GM12878 (cell line): ENCODE results near the gene PAX9. TPM values are rescaled to one million over a fixed set of nuclear protein-coding genes. Genes with fewer than 3 reads are reported as not detected.

Experiments
- ATAC-seq: fragments of 200-7000 bp; cut with Tn5 transposase; 3 replicates; pipeline ENCODE4 v1.9.1; 2020; ENCODE audit warnings: mild to moderate bottlenecking, moderate library complexity
- BruUV-seq: library from RNA; stranded (reverse); fragments of 400-500 nt; replicated peaks from 2 replicates; lab custom pipeline; 2021; lab: Mats Ljungman, UMichigan
- CTCF ChIA-PET: fragments of 300-600 bp; sonication (Branson Sonifier 250); formaldehyde crosslinking; extraction: SDS; loops from one replicate; lab custom pipeline; 2021; ENCODE audit warnings: inconsistent platforms; lab: Yijun Ruan, JAX
- POLR2A ChIA-PET: fragments of 350-600 bp; formaldehyde crosslinking; extraction: SDS; loops from one replicate; lab custom pipeline; 2021; ENCODE audit warnings: inconsistent platforms; lab: Charles Lee
- RAD21 ChIA-PET: fragments of 300-600 bp; sonication (Branson Sonifier 250); formaldehyde crosslinking; loops from one replicate; lab custom pipeline; 2023; ENCODE audit warnings: antibody characterized with exemption; ENCODE audit not compliant: unreplicated experiment; lab: Charles Lee
- SMC1A ChIA-PET: fragments of 300-600 bp; sonication (Branson Sonifier 250); formaldehyde crosslinking; loops from one replicate; lab custom pipeline; 2023; ENCODE audit not compliant: unreplicated experiment, uncharacterized antibody; lab: Charles Lee
- DNase-seq: peaks from one replicate; pipeline ENCODE4 v3.0.0-alpha.2; 2011; ENCODE audit warnings: low read depth, low spot score
- FAIRE-seq: peaks from 3 replicates; lab custom pipeline; 2011; peaks lifted over from hg19 to GRCh38; lab: Jason Lieb, UNC
- H2AFZ ChIP-seq: 2 replicates; pipeline ENCODE4 v1.6.0; 2011; ENCODE audit warnings: low read depth, low read length, control low read depth; ENCODE audit not compliant: control insufficient read depth
- H3K27ac ChIP-seq: 2 replicates; pipeline ENCODE4 v1.5.1; 2011; ENCODE audit warnings: control low read depth; ENCODE audit not compliant: control insufficient read depth, insufficient read depth
- H3K27me3 ChIP-seq, 2 experiments: replicated peaks in 1 of 2; 2 replicates each; pipeline versions ENCODE4 v1.6.0 to v1.6.1; 2011; ENCODE audit warnings: low read length in 1 of 2; ENCODE audit not compliant: control insufficient read depth in 2 of 2, insufficient read depth in 2 of 2
- H3K36me3 ChIP-seq, 2 experiments: 2 replicates each; pipeline ENCODE4 v1.5.1; 2011; ENCODE audit warnings: low read length in 1 of 2; ENCODE audit not compliant: control insufficient read depth in 2 of 2, insufficient read depth in 2 of 2
- H3K4me1 ChIP-seq: 2 replicates; pipeline ENCODE4 v1.6.1; 2011; ENCODE audit warnings: mild to moderate bottlenecking, low read length, moderate library complexity, mixed read lengths; ENCODE audit not compliant: control insufficient read depth, insufficient read depth
- H3K4me2 ChIP-seq: 2 replicates; pipeline ENCODE4 v1.6.0; 2011; ENCODE audit warnings: control low read depth; ENCODE audit not compliant: control insufficient read depth, insufficient read depth
- H3K4me3 ChIP-seq: fragments of 200-600 bp; sonication (generic); 2 replicates; pipeline ENCODE4 v1.5.1; 2016
- H3K79me2 ChIP-seq: 2 replicates; pipeline ENCODE4 v1.6.0; 2011; ENCODE audit warnings: low read length; ENCODE audit not compliant: control insufficient read depth, insufficient read depth
- H3K9ac ChIP-seq: 2 replicates; pipeline ENCODE4 v1.8.0; 2011; ENCODE audit warnings: low read length, control low read depth, mixed read lengths; ENCODE audit not compliant: control insufficient read depth, insufficient read depth
- H3K9me3 ChIP-seq: replicated peaks from 3 replicates; pipeline ENCODE4 v1.5.1; 2011; ENCODE audit warnings: mild to moderate bottlenecking, low read length; ENCODE audit not compliant: control insufficient read depth, insufficient read depth
- H4K20me1 ChIP-seq: 2 replicates; pipeline ENCODE4 v1.6.0; 2011; ENCODE audit not compliant: control insufficient read depth, insufficient read depth
- BCL3 ChIP-seq: IDR thresholded peaks from 2 replicates; pipeline ENCODE4 v1.6.1; 2011; ENCODE audit warnings: borderline replicate concordance, low read depth, mild to moderate bottlenecking, moderate library complexity, low read length; ENCODE audit not compliant: insufficient read depth, poor library complexity, severe bottlenecking
- DPF2 ChIP-seq: fragments of 450-650 bp; IDR thresholded peaks from 2 replicates; pipeline ENCODE4 v1.6.1; 2017; ENCODE audit warnings: mild to moderate bottlenecking
- FOXM1 ChIP-seq: IDR thresholded peaks from 2 replicates; pipeline ENCODE4 v1.6.1; 2012; ENCODE audit warnings: low read depth, mild to moderate bottlenecking, inconsistent platforms, low read length, moderate library complexity
- HCFC1 ChIP-seq: fragments of 150-350 bp; IDR thresholded peaks from 2 replicates; pipeline ENCODE4 v1.6.1; 2014; ENCODE audit warnings: low read length
- NR2F1 ChIP-seq: fragments of 450-650 bp; conservative IDR thresholded peaks from 2 replicates; pipeline ENCODE4 v1.6.1; 2017; ENCODE audit warnings: mild to moderate bottlenecking
- POLR2AphosphoS5 ChIP-seq: IDR thresholded peaks from 2 replicates; pipeline ENCODE4 v1.6.1; 2011; ENCODE audit warnings: mild to moderate bottlenecking, low read length, inconsistent platforms
- SIN3A ChIP-seq: IDR thresholded peaks from 2 replicates; pipeline ENCODE4 v1.6.1; 2012; ENCODE audit warnings: low read depth, low read length, improper control_type of control experiment
- TARDBP ChIP-seq: IDR thresholded peaks from 2 replicates; pipeline ENCODE4 v1.6.1; 2016; ENCODE audit warnings: borderline replicate concordance
- TCF3 ChIP-seq: IDR thresholded peaks from 2 replicates; pipeline ENCODE4 v1.6.1; 2012; ENCODE audit warnings: low read depth, mild to moderate bottlenecking, low read length, borderline replicate concordance; ENCODE audit not compliant: insufficient read depth
- WRNIP1 ChIP-seq: IDR thresholded peaks from 2 replicates; pipeline ENCODE4 v1.6.1; 2011; ENCODE audit warnings: low read depth, low read length, improper control_type of control experiment, borderline replicate concordance
- ZBED1 ChIP-seq: IDR thresholded peaks from 2 replicates; pipeline ENCODE4 v1.6.1; 2016; ENCODE audit warnings: borderline replicate concordance
- ZSCAN29 ChIP-seq: fragments of 450-650 bp; IDR thresholded peaks from 2 replicates; pipeline ENCODE4 v1.6.1; 2017; ENCODE audit warnings: mild to moderate bottlenecking, moderate library complexity
- WGBS: methylation state at CpG from one replicate; pipeline ENCODE4 v1.1.6; 2016; ENCODE audit warnings: low lambda C conversion rate; ENCODE audit not compliant: insufficient replicate concordance, insufficient coverage; ENCODE audit errors: missing lambda C conversion rate; 5-methylcytosine and 5-hydroxymethylcytosine counted together
- in situ Hi-C: fragments of 300-500 bp; cut with MboI; formaldehyde crosslinking; loops from 9 replicates; pipeline ENCODE4 v1.14.3; 2018; ENCODE audit warnings: mixed read lengths
- intact Hi-C: fragments of 100-400 bp; cut with micrococcal nuclease; formaldehyde crosslinking; loops from one replicate; pipeline ENCODE4 v1.14.2; 2022; ENCODE audit not compliant: unreplicated experiment
- polyA plus RNA-seq, 11 experiments: library from polyadenylated mRNA; depleted of rRNA in 4 of 11; unstranded in 6 of 11; stranded (reverse) in 5 of 11; fragments of >200 nt; fragmentation: Nextera tagmentation in 4 of 11; fragmentation: Illumina TruSeq in 1 of 11; extraction: Ambion mirVana in 4 of 11; extraction: Trizol in 1 of 11; gene quantifications; 1 replicate in 1 of 11; 2 replicates in 10 of 11; pipeline versions ENCODE4 v1.2.1 to v1.2.3, GENCODE V29; 2011 to 2016; ENCODE audit warnings: inconsistent platforms in 2 of 11, missing spikeins in 2 of 11, low read depth in 1 of 11
- total RNA-seq, 4 experiments: library from RNA; depleted of rRNA in 3 of 4; stranded (reverse); fragments of >200 nt in 3 of 4; fragmentation: Illumina TruSeq in 1 of 4; extraction: Trizol in 1 of 4; gene quantifications; 2 replicates each; pipeline versions ENCODE4 v1.2.1 to v1.2.3, GENCODE V29; 2013 to 2021
- TF ChIP-seq, protein P1 (sequence below): fragments of 450-650 bp; IDR thresholded peaks from 2 replicates; pipeline ENCODE4 v1.6.1; 2016; ENCODE audit warnings: mild to moderate bottlenecking

PAX9 gene
- total and polyA plus RNA-seq, 10 of the 15 experiments (the other 5 are each of a cell fraction or from before 2014, with no cell fraction given): 0.03 to 8.2 (median 0.09) TPM; not detected in 3

DNA sequence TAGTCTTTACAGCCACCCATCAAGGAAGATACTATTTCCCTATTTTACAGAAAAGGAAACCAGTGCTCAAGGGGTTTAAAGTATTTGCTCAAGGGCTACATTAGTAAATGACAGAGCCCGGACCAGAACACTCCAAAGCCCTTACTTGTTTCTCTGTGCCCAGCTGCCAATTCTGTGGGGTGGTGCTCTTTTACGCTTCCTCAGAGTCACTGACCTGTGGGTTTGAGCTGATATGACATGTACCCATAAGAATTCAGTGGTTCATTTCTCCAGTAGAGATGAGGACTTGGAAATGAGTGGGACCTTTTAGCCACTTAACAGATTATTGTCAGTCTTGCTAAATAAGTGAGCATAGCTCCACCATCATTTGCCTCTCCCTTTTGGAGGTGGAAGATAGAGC, 41.8 kb upstream of the PAX9 start:
- Histone ChIP-seq H3K9ac (no peak overlapping the region), H2AFZ (no peak overlapping the region), H4K20me1 (no peaks in the 10 kb centered on the region), H3K27ac (no peak overlapping the region), H3K36me3 (no peaks in the 10 kb centered on the region), H3K4me2 (no peak overlapping the region), H3K27me3 (no peaks in the 10 kb centered on the region), H3K79me2 (no peaks in the 10 kb centered on the region), H3K4me1 (no peaks in the 10 kb centered on the region), H3K9me3 (no peaks in the 10 kb centered on the region), H3K4me3 (no peak overlapping the region)
- ChIA-PET SMC1A (no interaction called here), POLR2A (no interaction called here), RAD21 (no interaction called here), CTCF (interaction anchor here (1.0 to 1.6 kb wide), 2 partner anchors 14 to 15 kb away, joined by 3 to 5 read pairs; no protein-coding TSS in a partner anchor)
- no peak for TF ChIP-seq FOXM1
- TF ChIP-seq, protein P1, sequence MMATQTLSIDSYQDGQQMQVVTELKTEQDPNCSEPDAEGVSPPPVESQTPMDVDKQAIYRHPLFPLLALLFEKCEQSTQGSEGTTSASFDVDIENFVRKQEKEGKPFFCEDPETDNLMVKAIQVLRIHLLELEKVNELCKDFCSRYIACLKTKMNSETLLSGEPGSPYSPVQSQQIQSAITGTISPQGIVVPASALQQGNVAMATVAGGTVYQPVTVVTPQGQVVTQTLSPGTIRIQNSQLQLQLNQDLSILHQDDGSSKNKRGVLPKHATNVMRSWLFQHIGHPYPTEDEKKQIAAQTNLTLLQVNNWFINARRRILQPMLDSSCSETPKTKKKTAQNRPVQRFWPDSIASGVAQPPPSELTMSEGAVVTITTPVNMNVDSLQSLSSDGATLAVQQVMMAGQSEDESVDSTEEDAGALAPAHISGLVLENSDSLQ: no peak
- TF ChIP-seq NR2F1: no peak
- no peak for TF ChIP-seq HCFC1
- intact Hi-C loops (no loop called here), in situ Hi-C loops (no loop called here)
- 15% methylated on average over 2 of the region's 2 CpGs for WGBS
- FAIRE-seq: no peak
- no peak for DNase-seq
- ATAC-seq: no peak
- no TSS peak for BruUV-seq

GRCh38 chr14:36625014-36625413, 36.6 kb upstream of the PAX9 start:
- FAIRE-seq (no peak), DNase-seq (no peak), ATAC-seq (no peak)
- no peaks in the 10 kb centered on the region for H4K20me1 ChIP-seq
- H3K27me3 ChIP-seq: no peaks in the 10 kb centered on the region
- ChIA-PET POLR2A (no interaction called here), RAD21 (interaction anchor here (0.9 kb wide), 1 partner anchor 71 kb away, joined by 4 read pairs; no protein-coding TSS in a partner anchor), CTCF (interaction anchor here (0.5 to 0.8 kb wide), 2 partner anchors 29 to 181 kb away, joined by 3 to 4 read pairs; no protein-coding TSS in a partner anchor)
- no TSS peak for BruUV-seq
- no peak overlapping the region for H3K27ac ChIP-seq
- H2AFZ ChIP-seq: no peak overlapping the region
- no peak overlapping the region for H3K4me3 ChIP-seq
- no peak overlapping the region for H3K9ac ChIP-seq
- H3K36me3 ChIP-seq: no peaks in the 10 kb centered on the region
- H3K4me1 ChIP-seq: no peaks in the 10 kb centered on the region
- H3K4me2 ChIP-seq: no peak overlapping the region
- TF ChIP-seq TARDBP (no peak), BCL3 (no peak), ZSCAN29 (no peak), POLR2AphosphoS5 (no peak), DPF2 (no peak), ZBED1 (no peak), WRNIP1 (no peak), SIN3A (no peak), TCF3 (no peak)
- TF ChIP-seq, all 136 proteins: peak for 0
- Histone ChIP-seq H3K79me2 (no peaks in the 10 kb centered on the region), H3K9me3 (no peaks in the 10 kb centered on the region)
- SMC1A ChIA-PET: interaction anchor here (1.0 kb wide), 1 partner anchor 525 kb away, joined by 4 read pairs; no protein-coding TSS in a partner anchor
- in situ Hi-C loops: no loop called here
- WGBS: 0% methylated on average over 1 of the region's 1 CpG
- intact Hi-C loops: no loop called here
